Ishikawa (cell line): ENCODE measurements around the gene LIPG.

Experiments used
- CEBPB ChIP-seq: IDR thresholded peaks from 2 replicates; pipeline ENCODE4 v1.6.1; 2012
- CREB1 ChIP-seq: IDR thresholded peaks from 2 replicates; pipeline ENCODE4 v1.6.1; 2012; ENCODE audit warnings: low read depth
- EGR1 ChIP-seq: IDR thresholded peaks from 2 replicates; pipeline ENCODE4 v1.6.1; 2012
- EP300 ChIP-seq: IDR thresholded peaks from 2 replicates; pipeline ENCODE4 v1.6.1; 2012; ENCODE audit warnings: borderline replicate concordance
- FOXM1 ChIP-seq: IDR thresholded peaks from 2 replicates; pipeline ENCODE4 v1.6.1; 2012; ENCODE audit warnings: low read depth, borderline replicate concordance
- MAX ChIP-seq: IDR thresholded peaks from 2 replicates; pipeline ENCODE4 v1.6.1; 2012
- NFIC ChIP-seq: IDR thresholded peaks from 2 replicates; pipeline ENCODE4 v1.6.1; 2012
- RAD21 ChIP-seq: IDR thresholded peaks from 2 replicates; pipeline ENCODE4 v1.6.1; 2012; ENCODE audit warnings: low read depth
- REST ChIP-seq: IDR thresholded peaks from 2 replicates; pipeline ENCODE4 v1.6.1; 2012; ENCODE audit warnings: low read depth, mild to moderate bottlenecking
- TAF1 ChIP-seq: IDR thresholded peaks from 2 replicates; pipeline ENCODE4 v1.6.1; 2012; ENCODE audit warnings: low read depth, mild to moderate bottlenecking
- TCF12 ChIP-seq: IDR thresholded peaks from 2 replicates; pipeline ENCODE4 v1.6.1; 2012; ENCODE audit warnings: low read depth
- TEAD4 ChIP-seq: IDR thresholded peaks from 2 replicates; pipeline ENCODE4 v1.6.1; 2012
- USF1 ChIP-seq: IDR thresholded peaks from 2 replicates; pipeline ENCODE4 v1.6.1; 2012
- YY1 ChIP-seq: IDR thresholded peaks from 2 replicates; pipeline ENCODE4 v1.6.1; 2012; ENCODE audit warnings: low read depth
- ZBTB7A ChIP-seq: IDR thresholded peaks from 2 replicates; pipeline ENCODE4 v1.6.1; 2012; ENCODE audit warnings: low read depth

LIPG gene

GRCh38 chr18:49601211-49601610 is 39.4 kb downstream of the LIPG start:
- TF ChIP-seq CREB1 = no peak
- TF ChIP-seq NFIC = no peak
- no peak for TF ChIP-seq USF1
- no peak for TF ChIP-seq TEAD4
- TF ChIP-seq ZBTB7A = no peak
- TF ChIP-seq MAX = no peak
- TF ChIP-seq EGR1 = no peak
- no peak for TF ChIP-seq REST
- no peak for TF ChIP-seq RAD21
- TF ChIP-seq TAF1 = no peak
- TF ChIP-seq TCF12 = no peak
- TF ChIP-seq YY1 = no peak
- no peak for TF ChIP-seq CEBPB
- no peak for TF ChIP-seq EP300
- no peak for TF ChIP-seq FOXM1

GRCh38 chr18:49608366-49609255 is 46.8 kb downstream of the LIPG start:
- TF ChIP-seq EP300 (no peak), REST (no peak), TAF1 (no peak), TCF12 (no peak), FOXM1 (no peak), RAD21 (no peak), TEAD4 (no peak), USF1 (no peak), CEBPB (no peak), ZBTB7A (no peak), YY1 (no peak), MAX (no peak), CREB1 (no peak)

- TF ChIP-seq MAX (peak; percentile 7; the same call in 1 of the 2 replicates), YY1 (no peak), TCF12 (no peak), TEAD4 (peak; percentile 61), CEBPB (no peak), EP300 (peak; percentile 52; the same call in 1 of the 2 replicates), EGR1 (no peak), FOXM1 (peak; percentile 48; the same call in 1 of the 2 replicates)
Observed at GRCh38 chr18:49609256-49610021, 47.6 kb downstream of the LIPG start.

GRCh38 chr18:49610022-49610445 is 48.2 kb downstream of the LIPG start:
- TF ChIP-seq MAX = 0 out of 2 replicates have a peak, but pooled peaks have one; percentile 4
- TF ChIP-seq USF1 = no peak
- no peak for TF ChIP-seq FOXM1

GRCh38 chr18:49611316-49611715 is 49.5 kb downstream of the LIPG start:
- TF ChIP-seq EGR1 (no peak), TAF1 (no peak), CEBPB (no peak), TCF12 (no peak), FOXM1 (no peak), YY1 (no peak), CREB1 (no peak), USF1 (no peak), MAX (no peak), RAD21 (no peak), TEAD4 (no peak), NFIC (no peak), REST (no peak), ZBTB7A (no peak), EP300 (no peak)
